ENCODE results near the gene TRIP12.
"Not testable (repeated sequence)": the region's sequence is repeated elsewhere in the genome, so short reads cannot be mapped to it uniquely, and the experiment has no call there.

- TF ChIP-seq POLR2A (IDR thresholded peaks at IDR 0.05; ENCODE audit: low read depth, low read length); SMC3 (IDR thresholded peaks at IDR 0.05; ENCODE audit: low read depth, low read length); CTCF (conservative IDR thresholded peaks at IDR 0.05; ENCODE audit: low read depth, low read length); RFX5 (IDR thresholded peaks at IDR 0.05; ENCODE audit: low read depth, low read length); MXI1 (IDR thresholded peaks at IDR 0.05; ENCODE audit: borderline replicate concordance, low read depth, low read length); USF2 (IDR thresholded peaks at IDR 0.05; ENCODE audit: low read depth, low read length): not testable (repeated sequence)
Observed at GRCh38 chr2:229834368-229834767, 87.4 kb downstream of the TRIP12 start.
